GM21515 (cell line): Measurements from ENCODE around the gene KLHL3.

Source experiments
- ATAC-seq: cut with Tn5 transposase; IDR thresholded peaks from one replicate; pipeline ENCODE4 v1.9.1; 2021; ENCODE audit not compliant: unreplicated experiment

Gene KLHL3

DNA sequence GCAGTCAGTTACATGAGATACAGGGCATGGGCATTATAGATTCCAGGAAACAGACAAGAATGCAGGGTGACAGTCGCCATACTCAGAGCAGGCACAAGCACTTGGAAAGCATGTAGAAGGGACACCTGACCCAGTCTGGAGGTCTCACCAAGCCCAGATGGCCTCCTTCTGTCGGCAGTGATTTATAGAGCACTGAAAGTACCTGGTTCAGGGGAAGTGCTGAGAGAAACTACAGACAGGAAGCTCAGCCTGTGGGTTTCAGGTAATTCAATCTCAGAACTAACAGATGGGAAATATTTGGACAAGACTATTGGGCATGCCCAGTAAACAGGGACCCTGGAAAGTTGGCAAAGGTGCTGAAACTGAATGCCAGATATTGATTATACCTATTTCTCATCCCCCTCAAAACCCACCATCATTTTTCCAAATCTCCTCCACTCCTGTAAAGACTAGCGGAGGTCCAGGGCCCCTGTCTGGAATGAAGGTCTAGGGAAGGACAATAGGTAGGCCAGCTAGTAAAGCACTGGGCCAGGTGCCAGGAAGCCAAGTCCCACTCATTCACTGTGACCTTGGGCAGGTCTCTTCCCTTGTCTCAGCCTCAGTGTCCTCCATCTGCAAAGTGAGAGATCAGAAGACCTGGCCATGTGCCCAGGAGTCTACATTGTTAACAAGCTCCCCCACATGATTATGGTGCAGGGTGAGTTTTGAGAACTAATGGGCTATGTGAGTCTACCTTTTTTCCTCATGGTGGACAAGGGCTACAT lies 26.9 kb downstream of the KLHL3 start:
- no peak for ATAC-seq

DNA sequence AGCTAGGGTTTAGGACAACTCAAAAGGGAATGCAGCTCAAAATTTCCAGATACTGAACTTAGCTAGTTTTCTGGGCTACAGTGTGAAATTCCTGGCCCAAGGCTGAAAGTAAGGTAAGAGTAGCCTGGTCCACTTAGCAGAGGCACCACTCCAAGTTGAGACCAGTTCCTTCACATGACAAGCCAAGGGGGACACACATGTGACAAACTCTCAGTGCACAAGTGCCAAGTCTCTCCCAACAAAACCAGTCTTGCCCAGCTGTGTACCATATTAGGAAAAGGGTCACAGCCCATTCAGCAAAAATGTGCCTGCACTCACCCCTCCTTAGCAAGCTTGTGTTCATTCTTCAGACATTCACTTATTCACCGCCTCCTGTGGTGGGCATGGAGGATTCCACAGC lies 27.8 kb downstream of the KLHL3 start:
- ATAC-seq: no peak

DNA sequence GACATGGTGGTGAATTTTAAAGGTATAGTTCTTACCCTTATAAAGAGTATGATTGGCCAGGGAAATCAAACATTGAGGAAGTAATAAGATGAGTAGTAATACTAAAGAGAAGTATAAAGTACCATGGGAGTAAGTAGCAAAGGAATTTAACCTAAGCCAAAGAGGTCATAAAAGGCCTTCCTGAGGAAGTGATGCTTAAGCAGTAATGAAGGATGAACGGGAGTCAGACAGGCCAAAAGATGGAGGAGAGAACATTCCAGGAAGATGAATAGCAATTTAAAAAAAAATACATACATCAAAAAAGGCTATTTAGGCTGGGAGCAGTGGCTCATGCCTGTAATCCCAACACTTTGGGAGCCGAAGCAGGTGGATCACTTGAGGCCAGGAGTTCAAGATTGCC lies 29.0 kb downstream of the KLHL3 start:
- no peak for ATAC-seq

DNA sequence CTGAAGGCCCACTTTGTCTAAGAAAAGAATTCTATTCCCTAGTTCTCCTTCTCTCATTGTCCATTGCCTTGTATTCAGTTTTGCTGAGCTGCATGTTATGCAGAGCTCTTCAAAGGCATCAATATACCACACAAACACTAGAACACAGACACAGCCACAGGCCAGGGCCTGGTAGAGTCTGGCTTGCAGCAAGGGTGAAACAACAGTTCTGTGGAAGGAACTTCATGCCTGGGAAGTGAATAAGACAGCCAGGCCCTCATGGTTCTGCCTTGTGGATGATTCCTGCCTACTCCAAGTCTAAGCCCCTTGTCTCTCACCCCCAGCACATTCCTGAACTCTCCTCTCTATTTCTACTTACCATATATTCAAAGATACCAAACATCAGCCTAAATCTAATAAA lies 30.8 kb downstream of the KLHL3 start:
- no peak for ATAC-seq

DNA sequence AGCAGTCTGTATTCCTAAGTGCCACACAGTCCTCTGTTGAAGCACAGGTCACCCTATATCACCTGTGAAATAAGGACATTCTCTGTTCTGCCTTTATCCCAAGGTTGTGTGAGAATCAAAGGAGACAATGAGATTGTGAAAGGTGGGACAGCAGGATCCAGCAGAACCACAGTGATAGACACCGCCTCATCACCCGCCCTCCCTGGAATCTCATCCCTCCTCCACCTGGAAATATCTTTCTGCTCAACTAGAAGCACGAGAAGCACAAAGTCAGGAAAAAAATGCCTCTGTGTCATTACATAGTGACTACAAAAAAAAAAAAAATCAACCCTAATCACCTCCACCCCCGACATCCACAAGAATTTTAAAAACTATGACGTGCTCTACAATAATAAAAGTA lies 32.3 kb downstream of the KLHL3 start:
- ATAC-seq: no peak

DNA sequence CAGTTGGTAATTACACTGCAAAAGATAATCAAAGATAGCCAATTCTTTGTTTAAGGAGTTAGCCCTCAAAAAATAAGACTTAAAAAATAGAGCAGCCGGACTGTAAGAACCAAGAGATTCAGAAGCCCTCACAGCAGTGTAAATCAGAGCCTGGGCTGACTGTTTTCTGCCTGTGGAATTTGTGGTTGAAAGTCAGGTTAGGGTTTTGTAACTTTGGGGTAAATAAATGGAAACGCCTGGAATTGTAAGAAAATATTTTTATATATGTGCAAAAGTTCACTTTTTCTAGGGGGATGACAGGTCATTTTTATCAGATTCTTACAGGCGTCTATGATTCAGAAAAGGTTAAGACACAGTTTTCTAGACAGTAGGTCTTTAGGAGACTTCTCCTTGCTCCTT lies 35.6 kb downstream of the KLHL3 start:
- no peak for ATAC-seq

DNA sequence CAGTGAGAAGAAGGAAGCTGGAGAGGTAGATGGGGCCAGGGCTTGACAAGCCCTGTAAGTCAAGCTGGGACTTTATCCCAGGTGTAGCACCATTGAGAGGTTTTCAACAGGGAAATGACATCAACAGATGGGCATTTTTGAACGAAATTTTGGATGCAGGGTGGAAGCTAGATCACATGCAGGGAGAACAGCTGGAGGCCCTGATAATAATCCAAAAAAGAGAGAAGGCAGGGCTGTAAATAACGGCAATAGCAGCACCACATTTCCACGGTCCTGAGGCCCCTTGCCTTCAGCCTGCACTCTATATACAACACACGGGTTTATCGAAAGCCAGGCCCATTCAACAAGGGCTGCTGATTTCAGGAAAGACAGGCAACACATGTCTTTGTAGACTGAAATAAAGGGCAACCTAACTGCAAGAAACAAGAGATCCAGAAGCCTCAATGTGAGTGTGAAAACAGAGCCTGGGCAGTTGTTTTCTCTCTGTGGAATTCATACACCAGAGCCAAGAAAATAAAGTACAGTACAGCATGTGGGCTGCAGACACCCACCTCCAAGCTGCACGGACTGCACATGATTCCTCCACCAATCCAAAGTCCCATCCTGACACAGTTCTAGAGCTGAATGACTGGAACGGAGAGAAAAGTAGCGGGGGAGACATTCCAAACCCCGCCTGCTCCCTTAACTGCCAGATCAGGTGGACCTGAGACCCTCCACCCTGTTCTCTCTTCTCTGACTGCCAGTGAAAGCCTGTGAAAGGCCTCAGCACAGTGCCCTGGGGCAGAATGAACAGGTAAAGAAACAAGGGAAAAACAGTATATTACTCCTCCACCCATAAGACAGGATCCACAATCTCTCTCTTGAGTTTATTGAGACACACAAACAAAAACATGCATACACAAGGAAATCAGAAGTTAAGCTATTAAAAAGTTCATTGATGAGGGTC lies 36.3 kb downstream of the KLHL3 start:
- no peak for ATAC-seq

DNA sequence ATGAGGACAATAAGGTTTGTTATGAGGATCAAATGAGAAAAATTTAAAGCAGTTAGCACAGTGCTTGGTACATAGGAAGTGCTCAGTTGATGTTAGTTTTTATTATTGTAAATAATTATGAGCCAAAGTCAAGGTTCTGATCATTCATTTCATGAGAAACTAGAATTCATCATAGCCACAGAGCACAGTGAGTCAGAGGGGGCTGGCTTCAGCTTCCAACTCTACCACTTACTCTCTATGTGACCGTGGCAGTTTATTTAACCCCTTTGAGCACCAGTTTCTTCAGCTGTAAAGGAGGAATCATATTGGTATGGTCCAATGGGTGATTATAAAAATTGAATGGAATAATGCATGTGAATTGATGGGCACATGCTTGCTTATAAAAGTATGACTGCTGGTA lies 39.4 kb downstream of the KLHL3 start:
- ATAC-seq: no peak

DNA sequence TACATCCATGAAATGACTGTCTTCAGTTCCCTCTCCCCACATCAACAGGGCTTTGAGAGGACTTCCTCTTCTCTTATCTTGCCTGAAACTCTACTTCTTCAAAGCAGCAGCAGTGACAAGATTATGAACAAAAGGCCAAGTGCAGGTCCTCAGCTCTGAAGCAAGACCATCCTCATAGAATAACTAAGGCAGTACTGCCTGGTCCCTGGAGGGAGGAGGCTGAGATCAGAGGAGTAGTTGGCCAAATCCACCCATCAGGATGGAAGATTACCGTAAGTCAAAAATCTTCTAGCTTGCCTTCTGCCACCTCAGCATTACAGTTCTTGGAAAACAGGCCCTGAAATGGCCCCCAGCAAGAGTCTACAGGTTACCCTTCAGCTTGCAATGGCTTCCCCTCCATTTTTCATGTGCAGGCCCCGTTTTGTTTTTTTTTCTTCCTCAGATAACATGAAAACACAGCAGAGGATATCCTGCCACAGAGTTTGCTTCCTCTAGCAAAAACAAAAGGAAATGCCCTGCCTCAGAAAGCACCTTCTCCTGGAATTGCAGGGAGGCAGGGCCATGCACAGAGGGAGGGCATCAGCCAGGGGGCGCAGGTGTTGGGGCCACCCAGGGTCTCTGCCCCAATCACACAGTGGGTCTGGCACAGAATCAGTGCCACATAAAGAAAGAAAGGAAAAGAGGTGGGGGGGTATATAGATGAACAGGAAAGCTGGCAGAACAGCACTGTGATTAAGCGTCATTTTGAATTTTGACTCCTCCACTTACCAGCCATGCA lies 40.0 kb downstream of the KLHL3 start:
- ATAC-seq: no peak

DNA sequence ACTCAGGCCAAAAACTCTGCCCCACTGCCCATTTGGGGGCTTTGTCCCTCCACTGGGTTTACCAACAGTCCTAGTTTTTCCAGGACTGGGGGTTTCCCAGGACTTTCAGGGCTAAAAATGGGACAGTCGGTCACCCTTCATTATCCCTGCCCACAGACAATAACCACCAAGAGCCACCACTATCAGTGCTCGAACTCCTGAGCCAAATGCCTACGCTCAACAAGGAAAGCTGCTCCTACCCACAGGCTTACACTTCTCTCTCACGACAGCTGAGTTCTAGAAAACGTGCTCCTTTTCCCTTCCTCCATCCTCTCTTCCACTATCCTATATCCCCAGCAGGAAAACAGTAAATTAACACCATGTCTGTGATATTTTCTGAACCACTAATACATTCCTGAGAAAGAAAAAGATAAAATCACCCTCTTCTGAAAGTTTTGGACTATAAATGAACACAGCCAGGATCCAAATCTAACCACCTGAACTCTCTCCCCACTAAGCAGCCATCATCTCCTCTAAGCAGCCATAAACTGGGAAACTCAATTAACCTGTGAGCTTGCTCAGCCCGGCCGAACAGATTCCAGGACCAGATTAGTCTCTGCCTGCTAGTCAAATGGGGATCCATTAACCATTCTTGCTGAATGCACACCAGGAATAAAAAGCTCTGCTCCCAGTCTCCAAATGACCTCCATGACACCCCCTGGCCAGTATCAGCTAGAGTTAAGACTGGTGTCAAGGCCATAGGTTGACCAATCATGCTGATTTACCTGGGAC lies 41.8 kb downstream of the KLHL3 start:
- ATAC-seq: no peak

DNA sequence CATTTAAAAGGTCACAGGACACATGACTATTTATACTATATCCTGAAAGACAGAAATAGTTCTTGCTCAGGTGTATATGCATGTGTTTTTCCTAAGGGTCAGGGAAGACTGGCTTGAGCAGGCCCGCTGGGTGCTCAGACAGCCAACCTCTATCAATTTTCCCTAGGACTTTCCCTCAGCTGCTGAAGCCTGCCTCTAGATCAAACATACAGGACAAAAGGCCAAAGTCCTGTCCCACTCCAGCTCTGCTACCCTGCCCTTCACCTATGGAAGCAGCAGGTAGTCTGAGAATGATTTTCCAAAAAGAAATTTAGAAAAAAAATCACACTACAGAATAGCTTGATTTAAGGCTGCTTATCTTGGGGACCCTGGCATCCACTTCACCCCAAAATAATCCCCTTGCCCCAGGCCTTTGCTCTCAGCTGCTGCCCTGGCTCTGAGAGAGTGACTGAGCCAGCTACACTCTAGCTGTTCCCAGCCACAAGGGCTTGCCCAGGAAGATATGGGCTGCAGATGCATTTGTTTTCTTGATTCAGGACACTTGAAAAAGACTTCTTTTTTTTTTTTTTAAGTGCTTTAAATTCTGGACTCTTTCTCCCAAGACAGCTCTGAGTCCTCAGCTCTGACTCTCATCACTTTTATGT lies 42.5 kb downstream of the KLHL3 start:
- ATAC-seq: no peak

DNA sequence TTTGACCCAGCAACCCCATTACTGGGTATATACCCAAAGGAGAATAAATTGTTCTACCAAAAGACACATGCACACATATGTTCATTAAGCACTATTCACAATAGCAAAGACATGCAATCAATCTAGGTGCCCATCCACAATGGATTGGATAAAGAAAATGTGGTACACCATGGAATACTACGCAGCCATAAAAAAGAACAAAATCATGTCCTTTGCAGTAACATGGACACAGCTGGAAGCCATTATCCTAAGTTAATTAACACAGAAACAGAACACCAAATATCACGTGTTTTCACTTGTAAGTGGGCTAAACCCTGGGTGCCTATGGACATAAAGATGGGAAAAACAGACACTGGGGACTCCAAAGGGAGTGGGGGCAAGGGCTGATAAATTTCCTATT lies 46.6 kb downstream of the KLHL3 start:
- no peak for ATAC-seq

DNA sequence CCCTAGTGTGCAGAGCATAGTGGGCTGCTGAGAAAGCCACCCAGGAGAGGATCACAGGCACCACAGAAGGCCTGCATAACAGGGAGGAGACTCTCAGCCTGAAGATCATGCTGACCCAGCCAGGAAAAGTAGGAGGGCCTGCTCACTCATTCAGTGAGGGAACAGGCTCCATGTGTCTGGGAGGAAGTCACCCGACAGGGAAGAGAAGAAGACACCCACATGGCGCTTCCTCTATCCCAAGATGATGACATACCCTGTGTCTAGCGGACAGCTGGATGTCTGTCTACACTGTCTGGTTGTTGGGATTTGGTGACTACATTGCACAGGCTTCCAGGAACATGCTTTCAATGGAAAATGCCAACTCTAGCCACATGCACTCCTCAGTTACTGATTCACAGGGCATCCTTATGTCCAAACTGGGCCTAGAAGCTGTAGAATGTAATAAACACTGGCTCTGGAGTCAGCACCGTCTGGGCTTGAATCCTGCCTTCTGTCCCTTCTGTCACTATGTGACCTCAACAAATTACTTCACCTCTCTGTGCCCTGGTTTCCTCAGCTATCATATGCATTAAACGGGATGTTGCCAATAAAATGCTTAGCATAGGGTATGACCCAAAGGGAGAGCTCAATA lies 47.6 kb downstream of the KLHL3 start:
- ATAC-seq: no peak

DNA sequence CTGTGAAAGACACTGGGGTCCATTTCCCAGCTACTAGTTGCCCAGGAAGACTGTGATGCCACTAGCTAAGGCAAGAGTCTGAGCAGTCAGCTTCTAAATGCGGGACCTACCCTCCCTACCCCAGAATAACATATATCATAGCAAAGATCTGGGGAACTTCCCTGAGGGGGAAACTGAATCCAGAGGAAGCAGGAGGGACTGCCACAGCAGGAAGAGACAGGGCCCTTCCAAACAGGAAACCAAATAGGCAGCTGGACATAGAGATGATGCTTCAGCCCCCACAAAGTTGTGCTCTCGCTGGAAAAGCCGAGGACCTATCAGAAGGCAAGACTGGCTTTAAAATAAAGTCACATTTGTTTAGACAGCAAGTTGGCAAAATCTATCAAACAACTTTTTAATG lies 51.1 kb downstream of the KLHL3 start:
- no peak for ATAC-seq

DNA sequence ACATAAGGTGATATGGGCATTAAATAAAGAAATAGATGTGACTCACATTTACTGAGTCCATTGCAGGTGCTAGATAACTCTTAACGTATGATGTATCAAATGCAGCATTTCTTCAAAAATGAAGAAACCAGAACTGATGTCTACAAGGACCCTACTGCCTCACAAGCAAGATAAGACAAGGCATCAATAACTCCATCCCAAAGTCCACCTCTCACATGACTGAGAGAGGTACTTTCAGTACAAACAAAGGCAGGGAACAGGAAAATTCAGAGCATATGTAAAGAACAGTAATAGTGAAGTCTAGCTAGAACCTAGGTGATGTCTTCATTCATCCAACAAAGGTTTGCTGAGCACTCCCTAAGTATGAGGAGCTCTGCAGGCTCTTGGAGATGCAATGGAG lies 54.7 kb downstream of the KLHL3 start:
- ATAC-seq: no peak

DNA sequence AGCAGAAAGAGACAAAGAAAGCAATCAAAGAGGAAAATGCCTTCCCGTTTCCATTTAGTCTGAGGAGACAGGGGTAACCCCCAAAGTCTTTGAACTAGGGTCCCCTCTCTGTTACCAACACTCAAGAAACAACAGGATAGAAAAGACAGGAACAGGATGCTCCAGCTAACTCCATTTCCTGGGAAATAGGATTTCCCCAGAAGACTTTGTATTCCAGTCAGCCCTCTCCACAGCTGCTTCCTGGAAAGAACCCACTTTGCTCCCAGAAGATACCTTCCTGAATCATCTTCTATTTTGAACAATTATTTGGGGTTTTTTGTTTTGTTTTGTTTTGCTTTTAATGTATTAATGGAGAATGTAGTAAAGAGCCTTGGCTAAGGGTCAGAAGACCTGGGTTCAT lies 56.0 kb downstream of the KLHL3 start:
- no peak for ATAC-seq

DNA sequence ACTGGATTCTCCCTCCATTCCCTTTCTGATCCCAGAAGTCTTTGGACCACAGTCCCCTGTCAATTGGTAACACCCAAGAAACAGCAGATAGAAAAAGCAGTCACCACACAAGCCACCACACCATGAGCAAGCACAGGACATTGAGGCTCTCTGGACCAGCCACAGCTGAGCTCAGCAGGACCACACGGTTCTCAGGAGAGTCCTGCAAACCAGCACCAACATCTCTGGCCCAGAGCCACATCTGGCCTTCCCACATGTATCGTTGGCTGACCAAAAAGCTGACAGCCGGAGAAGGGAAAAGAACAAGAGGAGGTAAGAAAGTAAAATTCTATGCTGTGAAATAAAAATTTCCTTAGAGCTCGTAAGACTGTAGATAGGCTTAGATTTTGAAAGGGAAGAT lies 56.7 kb downstream of the KLHL3 start:
- no peak for ATAC-seq

DNA sequence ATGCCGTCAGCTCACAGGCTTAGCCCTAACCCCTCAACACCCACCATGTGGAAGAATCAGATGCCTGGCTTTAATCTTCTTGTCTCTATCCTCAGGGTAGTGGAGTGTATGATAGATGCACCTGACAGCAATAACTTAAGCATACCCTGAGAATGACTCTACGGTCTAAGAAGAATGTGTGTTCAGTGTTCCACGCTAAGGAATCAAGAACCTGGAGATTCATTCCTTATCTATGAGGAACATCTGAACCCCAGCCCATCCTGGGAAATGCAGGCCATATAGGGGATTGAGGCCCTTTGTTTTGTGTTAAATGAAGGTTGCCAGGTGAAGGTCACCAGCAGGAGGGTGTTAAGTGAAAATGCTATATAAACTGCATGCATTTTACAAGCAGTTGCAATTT lies 63.0 kb downstream of the KLHL3 start:
- no peak for ATAC-seq

DNA sequence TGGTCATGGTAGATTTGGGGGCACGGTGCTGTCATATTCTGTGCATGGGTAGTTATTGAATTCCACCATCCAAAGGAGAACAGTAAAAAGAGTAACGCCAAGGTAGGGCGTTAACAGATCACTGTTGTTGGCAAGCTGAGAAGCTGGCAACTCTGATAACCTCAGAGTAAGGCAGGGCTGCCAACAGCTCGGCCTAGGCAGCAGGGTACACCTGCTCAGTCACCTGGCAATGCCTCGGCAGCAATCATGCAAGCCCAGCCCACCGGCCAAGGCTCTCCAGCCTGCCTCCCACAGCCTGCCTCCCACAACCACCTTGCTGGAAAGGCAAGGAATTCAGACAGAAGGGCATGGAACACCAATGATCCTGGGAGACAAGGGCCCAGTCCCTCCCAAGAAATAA lies 63.9 kb downstream of the KLHL3 start:
- ATAC-seq: no peak

DNA sequence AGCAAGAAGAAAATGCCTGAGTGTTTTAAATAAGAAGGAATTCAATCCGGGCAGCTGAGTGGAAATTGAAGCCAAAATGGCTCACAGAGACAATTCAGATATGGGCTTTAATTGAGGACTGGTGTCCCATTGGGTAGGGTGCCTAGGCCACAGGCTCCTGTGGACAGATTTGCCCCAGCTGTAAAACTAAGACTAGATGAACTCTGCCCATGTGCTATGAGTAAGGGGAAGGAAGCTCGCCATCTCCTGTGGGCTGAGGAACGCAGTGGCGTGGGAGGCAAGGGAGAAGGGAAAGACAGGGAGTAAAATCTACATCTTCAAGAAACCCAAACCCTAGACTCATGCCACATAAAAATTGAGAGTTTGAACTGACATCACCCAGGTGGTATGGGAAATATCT lies 66.1 kb downstream of the KLHL3 start:
- ATAC-seq: no peak
